ENCODE results near the gene GKN1.

Gene GKN1

GRCh38 chr2:68992341-68992740, 17.9 kb downstream of the GKN1 start:
- no peak overlapping the region for H3K4me3 ChIP-seq (ENCODE audit: low read depth, low read length)
- TF ChIP-seq CTCF (IDR thresholded peaks at IDR 0.05; ENCODE audit: low read depth, low read length): no peak

- no peak overlapping the region for H3K4me3 ChIP-seq (ENCODE audit: low read depth, low read length)
- no peak for TF ChIP-seq CTCF (IDR thresholded peaks at IDR 0.05; ENCODE audit: low read depth, low read length)
These were observed 18.5 kb downstream of the GKN1 start for GRCh38 chr2:68992933-68993332.

- no peak for TF ChIP-seq CTCF (IDR thresholded peaks at IDR 0.05; ENCODE audit: low read depth, low read length)
- no peak overlapping the region for H3K4me3 ChIP-seq (ENCODE audit: low read depth, low read length)
These were observed 19.2 kb downstream of the GKN1 start for GRCh38 chr2:68993660-68994059.

GRCh38 chr2:68994864-68995263, 20.4 kb downstream of the GKN1 start:
- TF ChIP-seq CTCF (IDR thresholded peaks at IDR 0.05; ENCODE audit: low read depth, low read length): no peak
- H3K4me3 ChIP-seq (ENCODE audit: low read depth, low read length): no peak overlapping the region

GRCh38 chr2:68995916-68996315, 21.5 kb downstream of the GKN1 start:
- TF ChIP-seq CTCF (IDR thresholded peaks at IDR 0.05; ENCODE audit: low read depth, low read length): no peak
- H3K4me3 ChIP-seq (ENCODE audit: low read depth, low read length): no peak overlapping the region

GRCh38 chr2:68997401-68997800, 23.0 kb downstream of the GKN1 start:
- H3K4me3 ChIP-seq (ENCODE audit: low read depth, low read length): no peak overlapping the region
- TF ChIP-seq CTCF (IDR thresholded peaks at IDR 0.05; ENCODE audit: low read depth, low read length): no peak

GRCh38 chr2:69001879-69002278, 27.4 kb downstream of the GKN1 start:
- no peak for TF ChIP-seq CTCF (IDR thresholded peaks at IDR 0.05; ENCODE audit: low read depth, low read length)
- no peak overlapping the region for H3K4me3 ChIP-seq (ENCODE audit: low read depth, low read length)
